Measurements from ENCODE around the gene MCF2L.
A peak's percentile ranks its signal among the peaks of the same experiment; 100 is the strongest.

MCF2L gene

GRCh38 chr13:113116871-113117271 lies 147.9 kb downstream of the MCF2L start:
- no peak for DNase-seq

GRCh38 chr13:113117335-113117872 lies 148.4 kb downstream of the MCF2L start:
- DNase-seq: no peak

GRCh38 chr13:113117911-113118260 lies 148.9 kb downstream of the MCF2L start:
- DNase-seq: no peak

- DNase-seq: no peak
These were observed 149.4 kb downstream of the MCF2L start for GRCh38 chr13:113118261-113119021.

- no peak for DNase-seq
These were observed 150.3 kb downstream of the MCF2L start for GRCh38 chr13:113119166-113119821.

- no peak for DNase-seq
These were observed 150.8 kb downstream of the MCF2L start for GRCh38 chr13:113119822-113120189.

GRCh38 chr13:113120300-113121182 lies 151.5 kb downstream of the MCF2L start:
- DNase-seq: no peak

- no peak for DNase-seq
These were observed 152.3 kb downstream of the MCF2L start for GRCh38 chr13:113121183-113121927.

GRCh38 chr13:113121928-113122471 lies 153.0 kb downstream of the MCF2L start:
- no peak for DNase-seq

GRCh38 chr13:113122550-113123225 lies 153.7 kb downstream of the MCF2L start, which contains the start of gene F10:
Gene F10 (plus strand): TSS chr13:113122799. CDS start chr13:113122856, 57 bp downstream.
- DNase-seq: no peak

GRCh38 chr13:113123226-113124201 lies 154.5 kb downstream of the MCF2L start:
- no peak for DNase-seq

GRCh38 chr13:113124211-113124970 lies 155.4 kb downstream of the MCF2L start:
- DNase-seq: no peak

GRCh38 chr13:113125506-113126264 lies 156.7 kb downstream of the MCF2L start:
- DNase-seq: no peak

GRCh38 chr13:113126265-113127150 lies 157.5 kb downstream of the MCF2L start:
- DNase-seq: no peak

- no peak for DNase-seq
These were observed 160.5 kb downstream of the MCF2L start for GRCh38 chr13:113129480-113129879.

- DNase-seq: peak; percentile 21 to 22
These were observed 161.1 kb downstream of the MCF2L start for GRCh38 chr13:113129921-113130750.
